ENCODE measurements around the gene RELB.

The RELB gene

DNA sequence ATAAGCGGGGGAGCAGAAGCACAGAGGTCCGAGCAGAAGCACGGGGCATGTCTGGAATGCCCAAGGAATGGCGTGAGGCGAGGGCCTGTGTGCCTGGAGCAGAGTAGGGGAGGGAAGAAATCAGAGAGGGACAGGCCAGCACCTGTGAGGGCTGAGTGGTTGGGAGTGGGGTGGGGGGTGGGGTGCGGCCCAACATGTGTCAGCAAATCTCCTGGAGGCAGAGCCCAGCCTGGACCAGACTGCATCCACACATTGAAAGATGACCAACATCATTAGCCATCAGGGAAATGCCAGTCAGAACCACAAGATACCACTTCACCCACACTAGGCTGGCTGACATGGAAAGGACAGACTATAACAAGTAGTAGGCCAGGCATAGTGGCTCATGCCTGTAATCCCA lies 48.8 kb downstream of the RELB start:
- no peak for ATAC-seq
- TF ChIP-seq, protein P1, sequence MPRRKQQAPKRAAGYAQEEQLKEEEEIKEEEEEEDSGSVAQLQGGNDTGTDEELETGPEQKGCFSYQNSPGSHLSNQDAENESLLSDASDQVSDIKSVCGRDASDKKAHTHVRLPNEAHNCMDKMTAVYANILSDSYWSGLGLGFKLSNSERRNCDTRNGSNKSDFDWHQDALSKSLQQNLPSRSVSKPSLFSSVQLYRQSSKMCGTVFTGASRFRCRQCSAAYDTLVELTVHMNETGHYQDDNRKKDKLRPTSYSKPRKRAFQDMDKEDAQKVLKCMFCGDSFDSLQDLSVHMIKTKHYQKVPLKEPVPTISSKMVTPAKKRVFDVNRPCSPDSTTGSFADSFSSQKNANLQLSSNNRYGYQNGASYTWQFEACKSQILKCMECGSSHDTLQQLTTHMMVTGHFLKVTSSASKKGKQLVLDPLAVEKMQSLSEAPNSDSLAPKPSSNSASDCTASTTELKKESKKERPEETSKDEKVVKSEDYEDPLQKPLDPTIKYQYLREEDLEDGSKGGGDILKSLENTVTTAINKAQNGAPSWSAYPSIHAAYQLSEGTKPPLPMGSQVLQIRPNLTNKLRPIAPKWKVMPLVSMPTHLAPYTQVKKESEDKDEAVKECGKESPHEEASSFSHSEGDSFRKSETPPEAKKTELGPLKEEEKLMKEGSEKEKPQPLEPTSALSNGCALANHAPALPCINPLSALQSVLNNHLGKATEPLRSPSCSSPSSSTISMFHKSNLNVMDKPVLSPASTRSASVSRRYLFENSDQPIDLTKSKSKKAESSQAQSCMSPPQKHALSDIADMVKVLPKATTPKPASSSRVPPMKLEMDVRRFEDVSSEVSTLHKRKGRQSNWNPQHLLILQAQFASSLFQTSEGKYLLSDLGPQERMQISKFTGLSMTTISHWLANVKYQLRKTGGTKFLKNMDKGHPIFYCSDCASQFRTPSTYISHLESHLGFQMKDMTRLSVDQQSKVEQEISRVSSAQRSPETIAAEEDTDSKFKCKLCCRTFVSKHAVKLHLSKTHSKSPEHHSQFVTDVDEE (CRISPR knock-in tag; IDR thresholded peaks at IDR 0.05) = no peak
- no peak for TF ChIP-seq ZFP3 (CRISPR knock-in tag; IDR thresholded peaks at IDR 0.05)
- no peak for TF ChIP-seq ZFP30 (CRISPR knock-in tag; IDR thresholded peaks at IDR 0.05)
- TF ChIP-seq ARNTL (CRISPR knock-in tag; IDR thresholded peaks at IDR 0.05; ENCODE audit: borderline replicate concordance, low read depth) = no peak
- TF ChIP-seq, protein P2, sequence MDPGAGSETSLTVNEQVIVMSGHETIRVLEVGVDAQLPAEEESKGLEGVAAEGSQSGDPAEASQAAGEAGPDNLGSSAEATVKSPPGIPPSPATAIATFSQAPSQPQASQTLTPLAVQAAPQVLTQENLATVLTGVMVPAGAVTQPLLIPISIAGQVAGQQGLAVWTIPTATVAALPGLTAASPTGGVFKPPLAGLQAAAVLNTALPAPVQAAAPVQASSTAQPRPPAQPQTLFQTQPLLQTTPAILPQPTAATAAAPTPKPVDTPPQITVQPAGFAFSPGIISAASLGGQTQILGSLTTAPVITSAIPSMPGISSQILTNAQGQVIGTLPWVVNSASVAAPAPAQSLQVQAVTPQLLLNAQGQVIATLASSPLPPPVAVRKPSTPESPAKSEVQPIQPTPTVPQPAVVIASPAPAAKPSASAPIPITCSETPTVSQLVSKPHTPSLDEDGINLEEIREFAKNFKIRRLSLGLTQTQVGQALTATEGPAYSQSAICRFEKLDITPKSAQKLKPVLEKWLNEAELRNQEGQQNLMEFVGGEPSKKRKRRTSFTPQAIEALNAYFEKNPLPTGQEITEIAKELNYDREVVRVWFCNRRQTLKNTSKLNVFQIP (CRISPR knock-in tag; IDR thresholded peaks at IDR 0.05; ENCODE audit: borderline replicate concordance, low read depth) = no peak
- TF ChIP-seq OSR1 (CRISPR knock-in tag; IDR thresholded peaks at IDR 0.05) = no peak
- TF ChIP-seq TOX (CRISPR knock-in tag; IDR thresholded peaks at IDR 0.05; ENCODE audit: borderline replicate concordance) = no peak
- TF ChIP-seq, protein P3, sequence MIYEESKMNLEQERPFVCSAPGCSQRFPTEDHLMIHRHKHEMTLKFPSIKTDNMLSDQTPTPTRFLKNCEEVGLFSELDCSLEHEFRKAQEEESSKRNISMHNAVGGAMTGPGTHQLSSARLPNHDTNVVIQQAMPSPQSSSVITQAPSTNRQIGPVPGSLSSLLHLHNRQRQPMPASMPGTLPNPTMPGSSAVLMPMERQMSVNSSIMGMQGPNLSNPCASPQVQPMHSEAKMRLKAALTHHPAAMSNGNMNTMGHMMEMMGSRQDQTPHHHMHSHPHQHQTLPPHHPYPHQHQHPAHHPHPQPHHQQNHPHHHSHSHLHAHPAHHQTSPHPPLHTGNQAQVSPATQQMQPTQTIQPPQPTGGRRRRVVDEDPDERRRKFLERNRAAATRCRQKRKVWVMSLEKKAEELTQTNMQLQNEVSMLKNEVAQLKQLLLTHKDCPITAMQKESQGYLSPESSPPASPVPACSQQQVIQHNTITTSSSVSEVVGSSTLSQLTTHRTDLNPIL (CRISPR knock-in tag; IDR thresholded peaks at IDR 0.05; ENCODE audit: low read depth) = no peak
- no peak for TF ChIP-seq BACH2 (CRISPR knock-in tag; IDR thresholded peaks at IDR 0.05; ENCODE audit: borderline replicate concordance)
- TF ChIP-seq CSDC2 (CRISPR knock-in tag; IDR thresholded peaks at IDR 0.05) = no peak
- no peak for TF ChIP-seq SNAI2 (CRISPR knock-in tag; IDR thresholded peaks at IDR 0.05)
- TF ChIP-seq TCF4 (CRISPR knock-in tag; IDR thresholded peaks at IDR 0.05; ENCODE audit: borderline replicate concordance) = no peak
- TF ChIP-seq ZNF70 (CRISPR knock-in tag; IDR thresholded peaks at IDR 0.05) = no peak
- TF ChIP-seq RARB (CRISPR knock-in tag; IDR thresholded peaks at IDR 0.05) = no peak
- TF ChIP-seq ZC3H10 (CRISPR knock-in tag; IDR thresholded peaks at IDR 0.05) = no peak
- no peak for TF ChIP-seq PPARA (CRISPR knock-in tag; IDR thresholded peaks at IDR 0.05; ENCODE audit: borderline replicate concordance)
- TF ChIP-seq ESRRG (CRISPR knock-in tag; IDR thresholded peaks at IDR 0.05) = no peak

DNA sequence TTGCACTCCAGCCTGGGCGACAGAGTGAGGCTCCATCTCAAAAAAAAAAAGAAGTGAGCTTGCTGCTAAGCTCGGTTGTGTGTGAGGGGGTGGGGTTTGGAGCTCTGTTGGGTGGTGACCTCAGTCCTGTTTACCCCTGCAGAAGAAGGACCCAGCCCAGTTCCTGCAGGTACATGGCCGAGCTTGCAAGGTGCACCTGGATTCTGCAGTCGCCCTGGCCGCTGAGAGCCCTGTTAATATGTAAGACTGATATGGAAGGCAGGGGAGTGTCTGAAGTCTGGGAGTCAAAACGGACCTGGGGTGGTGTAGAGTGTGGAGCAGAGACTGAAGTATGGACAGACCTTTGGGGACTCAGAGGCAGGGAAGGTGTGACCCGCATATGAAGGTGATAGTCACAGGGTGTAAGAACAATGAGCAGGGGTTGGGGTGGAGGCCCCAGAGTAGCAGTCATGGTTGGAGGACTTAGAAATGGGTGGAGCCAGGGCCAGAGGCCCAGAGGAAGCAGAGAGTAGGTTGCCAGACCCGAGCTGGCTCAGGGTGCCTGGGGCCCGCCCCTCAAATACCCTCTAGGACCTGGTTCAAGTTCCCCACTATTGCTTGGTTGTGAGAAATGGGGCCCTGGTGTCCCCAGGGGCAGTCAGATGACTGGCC lies 50.8 kb downstream of the RELB start:
- ATAC-seq = no peak

More for the DNA sequence above, 50.8 kb downstream of the RELB start:
- no peak for TF ChIP-seq PPARA (CRISPR knock-in tag; IDR thresholded peaks at IDR 0.05; ENCODE audit: borderline replicate concordance)
- TF ChIP-seq, protein P2 (CRISPR knock-in tag; IDR thresholded peaks at IDR 0.05; ENCODE audit: borderline replicate concordance, low read depth) = no peak
- TF ChIP-seq TCF4 (CRISPR knock-in tag; IDR thresholded peaks at IDR 0.05; ENCODE audit: borderline replicate concordance) = no peak
- TF ChIP-seq SNAI2 (CRISPR knock-in tag; IDR thresholded peaks at IDR 0.05) = no peak
- no peak for TF ChIP-seq BACH2 (CRISPR knock-in tag; IDR thresholded peaks at IDR 0.05; ENCODE audit: borderline replicate concordance)
- no peak for TF ChIP-seq CSDC2 (CRISPR knock-in tag; IDR thresholded peaks at IDR 0.05)
- no peak for TF ChIP-seq ARNTL (CRISPR knock-in tag; IDR thresholded peaks at IDR 0.05; ENCODE audit: borderline replicate concordance, low read depth)
- no peak for TF ChIP-seq ZFP30 (CRISPR knock-in tag; IDR thresholded peaks at IDR 0.05)
- TF ChIP-seq, protein P3 (CRISPR knock-in tag; IDR thresholded peaks at IDR 0.05; ENCODE audit: low read depth) = no peak
- TF ChIP-seq OSR1 (CRISPR knock-in tag; IDR thresholded peaks at IDR 0.05) = no peak
- TF ChIP-seq, protein P1 (CRISPR knock-in tag; IDR thresholded peaks at IDR 0.05) = no peak
- TF ChIP-seq, protein P4, sequence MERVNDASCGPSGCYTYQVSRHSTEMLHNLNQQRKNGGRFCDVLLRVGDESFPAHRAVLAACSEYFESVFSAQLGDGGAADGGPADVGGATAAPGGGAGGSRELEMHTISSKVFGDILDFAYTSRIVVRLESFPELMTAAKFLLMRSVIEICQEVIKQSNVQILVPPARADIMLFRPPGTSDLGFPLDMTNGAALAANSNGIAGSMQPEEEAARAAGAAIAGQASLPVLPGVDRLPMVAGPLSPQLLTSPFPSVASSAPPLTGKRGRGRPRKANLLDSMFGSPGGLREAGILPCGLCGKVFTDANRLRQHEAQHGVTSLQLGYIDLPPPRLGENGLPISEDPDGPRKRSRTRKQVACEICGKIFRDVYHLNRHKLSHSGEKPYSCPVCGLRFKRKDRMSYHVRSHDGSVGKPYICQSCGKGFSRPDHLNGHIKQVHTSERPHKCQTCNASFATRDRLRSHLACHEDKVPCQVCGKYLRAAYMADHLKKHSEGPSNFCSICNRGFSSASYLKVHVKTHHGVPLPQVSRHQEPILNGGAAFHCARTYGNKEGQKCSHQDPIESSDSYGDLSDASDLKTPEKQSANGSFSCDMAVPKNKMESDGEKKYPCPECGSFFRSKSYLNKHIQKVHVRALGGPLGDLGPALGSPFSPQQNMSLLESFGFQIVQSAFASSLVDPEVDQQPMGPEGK (CRISPR knock-in tag; IDR thresholded peaks at IDR 0.05; ENCODE audit: borderline replicate concordance) = no peak
- TF ChIP-seq ZNF565 (CRISPR knock-in tag; conservative IDR thresholded peaks at IDR 0.05; ENCODE audit: low read depth) = no peak
- no peak for TF ChIP-seq TOX (CRISPR knock-in tag; IDR thresholded peaks at IDR 0.05; ENCODE audit: borderline replicate concordance)
- TF ChIP-seq, protein P5, sequence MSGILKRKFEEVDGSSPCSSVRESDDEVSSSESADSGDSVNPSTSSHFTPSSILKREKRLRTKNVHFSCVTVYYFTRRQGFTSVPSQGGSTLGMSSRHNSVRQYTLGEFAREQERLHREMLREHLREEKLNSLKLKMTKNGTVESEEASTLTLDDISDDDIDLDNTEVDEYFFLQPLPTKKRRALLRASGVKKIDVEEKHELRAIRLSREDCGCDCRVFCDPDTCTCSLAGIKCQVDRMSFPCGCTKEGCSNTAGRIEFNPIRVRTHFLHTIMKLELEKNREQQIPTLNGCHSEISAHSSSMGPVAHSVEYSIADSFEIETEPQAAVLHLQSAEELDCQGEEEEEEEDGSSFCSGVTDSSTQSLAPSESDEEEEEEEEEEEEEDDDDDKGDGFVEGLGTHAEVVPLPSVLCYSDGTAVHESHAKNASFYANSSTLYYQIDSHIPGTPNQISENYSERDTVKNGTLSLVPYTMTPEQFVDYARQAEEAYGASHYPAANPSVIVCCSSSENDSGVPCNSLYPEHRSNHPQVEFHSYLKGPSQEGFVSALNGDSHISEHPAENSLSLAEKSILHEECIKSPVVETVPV (CRISPR knock-in tag; IDR thresholded peaks at IDR 0.05) = no peak
- TF ChIP-seq ZC3H10 (CRISPR knock-in tag; IDR thresholded peaks at IDR 0.05) = no peak
- TF ChIP-seq ESRRG (CRISPR knock-in tag; IDR thresholded peaks at IDR 0.05) = no peak
- no peak for TF ChIP-seq RARB (CRISPR knock-in tag; IDR thresholded peaks at IDR 0.05)
- no peak for TF ChIP-seq ISL1 (CRISPR knock-in tag; IDR thresholded peaks at IDR 0.05)

Data from SK-N-SH treated with all-trans-retinoic acid at 6 μM for 48 hours (cell line).